Erythroblast (primary cell): ENCODE results near the gene ACADS.

Experiments used
- GATA1 ChIP-seq: IDR thresholded peaks from 2 replicates; pipeline ENCODE4 v1.6.1; 2011; ENCODE audit warnings: low read depth, mild to moderate bottlenecking, control low read depth, low read length, moderate library complexity
- POLR2A ChIP-seq: IDR thresholded peaks from 2 replicates; pipeline ENCODE4 v1.6.1; 2011; ENCODE audit warnings: mild to moderate bottlenecking, low read length

DNA sequence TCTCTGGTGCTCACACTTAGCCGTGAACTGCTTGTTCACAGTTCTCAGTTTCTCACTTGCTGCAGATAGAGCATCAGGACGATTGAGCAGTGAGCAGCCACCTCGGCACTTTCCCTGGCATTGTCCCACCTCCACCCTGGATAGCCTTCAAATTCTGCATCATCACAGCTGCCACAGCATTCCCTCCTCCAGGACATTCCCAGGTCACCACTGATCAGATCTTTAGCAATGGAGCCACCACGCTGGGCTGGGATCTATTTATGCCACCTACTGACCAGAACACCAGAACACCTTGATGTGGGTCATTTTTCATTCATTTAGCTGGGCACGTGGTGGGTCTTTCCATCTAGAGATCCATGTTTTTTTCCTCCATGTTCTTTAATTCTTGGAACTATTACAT, 23.6 kb downstream of the ACADS start:
- TF ChIP-seq POLR2A = no peak
- TF ChIP-seq GATA1 = no peak
